ENCODE data around the gene SPDYE17.
"Not testable (repeated sequence)": the region's sequence is repeated elsewhere in the genome, so short reads cannot be mapped to it uniquely, and the experiment has no call there.

- TF ChIP-seq ELK4 (IDR thresholded peaks at IDR 0.05; ENCODE audit: borderline replicate concordance, low read depth, low read length); ZNF629 (tag by site-specific recombination; IDR thresholded peaks at IDR 0.05); ZSCAN5A (tag by site-specific recombination; IDR thresholded peaks at IDR 0.05); MZF1 (tag by site-specific recombination; IDR thresholded peaks at IDR 0.05; ENCODE audit: borderline replicate concordance); ZNF24 (tag by site-specific recombination; IDR thresholded peaks at IDR 0.05); ZNF292 (tag by site-specific recombination; IDR thresholded peaks at IDR 0.05; ENCODE audit: borderline replicate concordance, low read depth); GLI2 (tag by site-specific recombination; IDR thresholded peaks at IDR 0.05; ENCODE audit: borderline replicate concordance, low read depth); SETDB1 (IDR thresholded peaks at IDR 0.05; ENCODE audit: insufficient read length, low read length); ZBTB7A (tag by site-specific recombination; IDR thresholded peaks at IDR 0.05; ENCODE audit: low read depth); ZFP41 (tag by site-specific recombination; IDR thresholded peaks at IDR 0.05; ENCODE audit: borderline replicate concordance); ZNF121 (tag by site-specific recombination; IDR thresholded peaks at IDR 0.05); REST (tag by site-specific recombination; IDR thresholded peaks at IDR 0.05): not testable (repeated sequence)
- TF ChIP-seq, protein P1, sequence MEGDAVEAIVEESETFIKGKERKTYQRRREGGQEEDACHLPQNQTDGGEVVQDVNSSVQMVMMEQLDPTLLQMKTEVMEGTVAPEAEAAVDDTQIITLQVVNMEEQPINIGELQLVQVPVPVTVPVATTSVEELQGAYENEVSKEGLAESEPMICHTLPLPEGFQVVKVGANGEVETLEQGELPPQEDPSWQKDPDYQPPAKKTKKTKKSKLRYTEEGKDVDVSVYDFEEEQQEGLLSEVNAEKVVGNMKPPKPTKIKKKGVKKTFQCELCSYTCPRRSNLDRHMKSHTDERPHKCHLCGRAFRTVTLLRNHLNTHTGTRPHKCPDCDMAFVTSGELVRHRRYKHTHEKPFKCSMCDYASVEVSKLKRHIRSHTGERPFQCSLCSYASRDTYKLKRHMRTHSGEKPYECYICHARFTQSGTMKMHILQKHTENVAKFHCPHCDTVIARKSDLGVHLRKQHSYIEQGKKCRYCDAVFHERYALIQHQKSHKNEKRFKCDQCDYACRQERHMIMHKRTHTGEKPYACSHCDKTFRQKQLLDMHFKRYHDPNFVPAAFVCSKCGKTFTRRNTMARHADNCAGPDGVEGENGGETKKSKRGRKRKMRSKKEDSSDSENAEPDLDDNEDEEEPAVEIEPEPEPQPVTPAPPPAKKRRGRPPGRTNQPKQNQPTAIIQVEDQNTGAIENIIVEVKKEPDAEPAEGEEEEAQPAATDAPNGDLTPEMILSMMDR (tag by site-specific recombination; IDR thresholded peaks at IDR 0.05): not testable (repeated sequence)
- TF ChIP-seq, protein P2, sequence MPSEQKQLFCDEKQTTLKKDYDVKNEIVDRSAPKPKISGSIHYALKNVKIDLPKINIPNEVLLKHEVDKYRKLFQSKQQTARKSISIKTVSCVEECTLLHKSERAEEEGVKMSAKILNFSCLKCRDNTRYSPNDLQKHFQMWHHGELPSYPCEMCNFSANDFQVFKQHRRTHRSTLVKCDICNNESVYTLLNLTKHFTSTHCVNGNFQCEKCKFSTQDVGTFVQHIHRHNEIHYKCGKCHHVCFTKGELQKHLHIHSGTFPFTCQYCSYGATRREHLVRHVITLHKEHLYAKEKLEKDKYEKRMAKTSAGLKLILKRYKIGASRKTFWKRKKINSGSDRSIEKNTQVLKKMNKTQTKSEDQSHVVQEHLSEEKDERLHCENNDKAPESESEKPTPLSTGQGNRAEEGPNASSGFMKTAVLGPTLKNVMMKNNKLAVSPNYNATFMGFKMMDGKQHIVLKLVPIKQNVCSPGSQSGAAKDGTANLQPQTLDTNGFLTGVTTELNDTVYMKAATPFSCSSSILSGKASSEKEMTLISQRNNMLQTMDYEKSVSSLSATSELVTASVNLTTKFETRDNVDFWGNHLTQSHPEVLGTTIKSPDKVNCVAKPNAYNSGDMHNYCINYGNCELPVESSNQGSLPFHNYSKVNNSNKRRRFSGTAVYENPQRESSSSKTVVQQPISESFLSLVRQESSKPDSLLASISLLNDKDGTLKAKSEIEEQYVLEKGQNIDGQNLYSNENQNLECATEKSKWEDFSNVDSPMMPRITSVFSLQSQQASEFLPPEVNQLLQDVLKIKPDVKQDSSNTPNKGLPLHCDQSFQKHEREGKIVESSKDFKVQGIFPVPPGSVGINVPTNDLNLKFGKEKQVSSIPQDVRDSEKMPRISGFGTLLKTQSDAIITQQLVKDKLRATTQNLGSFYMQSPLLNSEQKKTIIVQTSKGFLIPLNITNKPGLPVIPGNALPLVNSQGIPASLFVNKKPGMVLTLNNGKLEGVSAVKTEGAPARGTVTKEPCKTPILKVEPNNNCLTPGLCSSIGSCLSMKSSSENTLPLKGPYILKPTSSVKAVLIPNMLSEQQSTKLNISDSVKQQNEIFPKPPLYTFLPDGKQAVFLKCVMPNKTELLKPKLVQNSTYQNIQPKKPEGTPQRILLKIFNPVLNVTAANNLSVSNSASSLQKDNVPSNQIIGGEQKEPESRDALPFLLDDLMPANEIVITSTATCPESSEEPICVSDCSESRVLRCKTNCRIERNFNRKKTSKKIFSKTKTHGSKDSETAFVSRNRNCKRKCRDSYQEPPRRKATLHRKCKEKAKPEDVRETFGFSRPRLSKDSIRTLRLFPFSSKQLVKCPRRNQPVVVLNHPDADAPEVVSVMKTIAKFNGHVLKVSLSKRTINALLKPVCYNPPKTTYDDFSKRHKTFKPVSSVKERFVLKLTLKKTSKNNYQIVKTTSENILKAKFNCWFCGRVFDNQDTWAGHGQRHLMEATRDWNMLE (tag by site-specific recombination; conservative IDR thresholded peaks at IDR 0.05; ENCODE audit: low read depth): not testable (repeated sequence)
These were observed 33.7 kb upstream of the SPDYE17 start for GRCh38 chr7:77065869-77066268.
